SK-N-SH (cell line): Measurements from ENCODE around the gene ZNF865. TPM values are rescaled to one million over a fixed set of nuclear protein-coding genes. Genes with fewer than 3 reads are reported as not detected.
A peak's percentile ranks its signal among the peaks of the same experiment; 100 is the strongest.

Source experiments
- CTCF ChIA-PET: fragments of 300-600, 350-600 bp; formaldehyde crosslinking; extraction: SDS; loops from one replicate; lab custom pipeline; 2021; lab: Yijun Ruan, JAX
- POLR2A ChIA-PET: fragments of 350-600 bp; sonication (Branson Sonifier 250); formaldehyde crosslinking; extraction: SDS; loops from one replicate; lab custom pipeline; 2020; ENCODE audit warnings: antibody characterized with exemption, inconsistent platforms; lab: Yijun Ruan, JAX
- DNase-seq: peaks from one replicate; pipeline ENCODE4 v3.0.0; 2012
- H2AFZ ChIP-seq: fragments of 200-600 bp; sonication (generic); 2 replicates; pipeline ENCODE4 v1.8.1; 2016; ENCODE audit warnings: antibody characterized with exemption, mild to moderate bottlenecking, low read depth
- H3F3A ChIP-seq: fragments of 200-600 bp; sonication (generic); replicated peaks from 2 replicates; pipeline ENCODE3; 2016; ENCODE audit warnings: antibody characterized with exemption, mild to moderate bottlenecking; ENCODE audit not compliant: insufficient read depth
- H3K27ac ChIP-seq, 2 experiments: fragments of 200-500 bp in 1 of 2; fragments of 200-600 bp in 1 of 2; sonication (Bioruptor generic) in 1 of 2; sonication (generic), shearing (Covaris generic) in 1 of 2; 2 replicates each; pipeline versions ENCODE4 v1.5.1 to v1.6.1; 2014 to 2016; ENCODE audit warnings: low read depth in 2 of 2, inconsistent platforms in 1 of 2, low read length in 1 of 2, mild to moderate bottlenecking in 1 of 2, mixed read lengths in 1 of 2
- H3K27me3 ChIP-seq: fragments of 200-600 bp; sonication (generic), shearing (Covaris generic); 2 replicates; pipeline ENCODE4 v1.6.1; 2016; ENCODE audit warnings: mixed run types; ENCODE audit not compliant: insufficient read depth
- H3K36me3 ChIP-seq, 2 experiments: fragments of 200-500 bp in 1 of 2; fragments of 200-600 bp in 1 of 2; sonication (Bioruptor generic) in 1 of 2; sonication (generic) in 1 of 2; replicated peaks in 1 of 2; 2 replicates each; pipeline versions ENCODE3 to v1.5.1; 2014 to 2016; ENCODE audit warnings: low read length in 1 of 2, mild to moderate bottlenecking in 1 of 2; ENCODE audit not compliant: insufficient read depth in 2 of 2, control insufficient read depth in 1 of 2
- H3K4me1 ChIP-seq, 2 experiments: fragments of 200-500 bp in 1 of 2; fragments of 200-600 bp in 1 of 2; sonication (Bioruptor generic) in 1 of 2; sonication (generic), shearing (Covaris generic) in 1 of 2; 2 replicates each; pipeline versions ENCODE4 v1.5.1 to v1.6.1; 2014 to 2016; ENCODE audit warnings: low read depth in 1 of 2, low read length in 1 of 2, mixed run types in 1 of 2; ENCODE audit not compliant: insufficient read depth in 2 of 2, control insufficient read depth in 1 of 2
- H3K4me2 ChIP-seq: fragments of 200-600 bp; sonication (generic), shearing (Covaris generic); 2 replicates; pipeline ENCODE4 v1.6.1; 2017; ENCODE audit warnings: mixed run types
- H3K4me3 ChIP-seq, 2 experiments: fragments of 200-500 bp in 1 of 2; fragments of 200-600 bp in 1 of 2; sonication (Bioruptor generic) in 1 of 2; sonication (generic), shearing (Covaris generic) in 1 of 2; 2 replicates each; pipeline versions ENCODE4 v1.5.1 to v1.8.1; 2014 to 2016; ENCODE audit warnings: low read depth in 2 of 2, inconsistent platforms in 1 of 2, low read length in 1 of 2, mild to moderate bottlenecking in 1 of 2, mixed read lengths in 1 of 2, moderate library complexity in 1 of 2
- H3K79me2 ChIP-seq: fragments of 200-600 bp; sonication (generic); 2 replicates; pipeline ENCODE4 v1.8.1; 2017; ENCODE audit warnings: mild to moderate bottlenecking; ENCODE audit not compliant: insufficient read depth
- H3K9ac ChIP-seq: fragments of 200-600 bp; sonication (generic); 2 replicates; pipeline ENCODE4 v1.6.1; 2017; ENCODE audit warnings: mixed run types
- H3K9me2 ChIP-seq: fragments of 200-600 bp; sonication (generic); 2 replicates; pipeline ENCODE4 v1.6.1; 2017; ENCODE audit warnings: mixed run types
- H3K9me3 ChIP-seq: fragments of 200-600 bp; sonication (generic); 2 replicates; pipeline ENCODE4 v1.6.1; 2017; ENCODE audit warnings: mixed run types, mild to moderate bottlenecking, moderate library complexity
- H4K20me1 ChIP-seq: fragments of 200-600 bp; sonication (generic); 2 replicates; pipeline ENCODE4 v1.6.1; 2017; ENCODE audit warnings: mild to moderate bottlenecking, mixed run types; ENCODE audit not compliant: insufficient read depth
- CHD2 ChIP-seq: fragments of 150-350 bp; IDR thresholded peaks from 2 replicates; pipeline ENCODE4 v1.6.1; 2018; ENCODE audit warnings: low read length; ENCODE audit not compliant: partially characterized antibody
- EP300 ChIP-seq, 2 experiments: IDR thresholded peaks; 2 replicates each; pipeline versions ENCODE4 v1.4.0 to v1.6.1; 2012; ENCODE audit warnings: borderline replicate concordance in 1 of 2, low read depth in 1 of 2, low read length in 1 of 2
- EZH2phosphoT487 ChIP-seq: fragments of 200-600 bp; sonication (generic); IDR thresholded peaks from 2 replicates; pipeline ENCODE4 v1.6.1; 2017; ENCODE audit warnings: low read depth, mixed run types, mild to moderate bottlenecking, antibody characterized with exemption, moderate library complexity, borderline replicate concordance
- FOSL2 ChIP-seq: IDR thresholded peaks from 2 replicates; pipeline ENCODE4 v1.4.0; 2012; ENCODE audit warnings: low read depth, mild to moderate bottlenecking, moderate library complexity, borderline replicate concordance
- FOXJ3 ChIP-seq: sonication (generic); formaldehyde crosslinking; IDR thresholded peaks from 2 replicates; pipeline ENCODE4 v1.5.1; 2020; ENCODE audit warnings: mild to moderate bottlenecking, missing genetic modification reagents
- FOXM1 ChIP-seq: IDR thresholded peaks from 2 replicates; pipeline ENCODE4 v1.4.0; 2012; ENCODE audit warnings: low read depth, mild to moderate bottlenecking
- IRF3 ChIP-seq: fragments of 150-350 bp; IDR thresholded peaks from 2 replicates; pipeline ENCODE4 v1.6.1; 2016; ENCODE audit warnings: mild to moderate bottlenecking, low read depth, low read length
- JUND ChIP-seq: IDR thresholded peaks from 2 replicates; pipeline ENCODE4 v1.4.0; 2012
- MAX ChIP-seq: IDR thresholded peaks from 2 replicates; pipeline ENCODE4 v1.4.0; 2012; ENCODE audit warnings: low read depth
- MEF2A ChIP-seq: IDR thresholded peaks from 2 replicates; pipeline ENCODE4 v1.4.0; 2012; ENCODE audit warnings: low read depth, borderline replicate concordance
- MXI1 ChIP-seq: IDR thresholded peaks from 2 replicates; pipeline ENCODE4 v1.6.1; 2012; ENCODE audit warnings: mild to moderate bottlenecking, low read depth, low read length, improper control_type of control experiment
- NFIC ChIP-seq: IDR thresholded peaks from 2 replicates; pipeline ENCODE4 v1.4.0; 2012; ENCODE audit warnings: borderline replicate concordance
- PBX3 ChIP-seq: IDR thresholded peaks from 2 replicates; pipeline ENCODE4; 2012
- RAD21 ChIP-seq: IDR thresholded peaks from 2 replicates; pipeline ENCODE4 v1.6.1; 2012; ENCODE audit warnings: mild to moderate bottlenecking, low read length
- REST ChIP-seq: IDR thresholded peaks from 2 replicates; pipeline ENCODE4 v1.6.1; 2012; ENCODE audit warnings: mild to moderate bottlenecking, low read depth, low read length, moderate library complexity
- TAF1 ChIP-seq: IDR thresholded peaks from 2 replicates; pipeline ENCODE4 v1.6.1; 2012; ENCODE audit warnings: low read depth, mild to moderate bottlenecking, low read length, moderate library complexity, borderline replicate concordance
- TEAD4 ChIP-seq: IDR thresholded peaks from 2 replicates; pipeline ENCODE4 v1.4.0; 2012; ENCODE audit warnings: mild to moderate bottlenecking, borderline replicate concordance; ENCODE audit not compliant: insufficient read depth
- USF1 ChIP-seq: IDR thresholded peaks from 2 replicates; pipeline ENCODE4 v1.4.0; 2012; ENCODE audit warnings: low read depth, borderline replicate concordance
- USF2 ChIP-seq: fragments of 150-350 bp; IDR thresholded peaks from 2 replicates; pipeline ENCODE4 v1.6.1; 2017; ENCODE audit warnings: antibody characterized with exemption, low read length, low read depth, borderline replicate concordance
- ZBTB33 ChIP-seq: IDR thresholded peaks from 2 replicates; pipeline ENCODE4 v1.4.0; 2012; ENCODE audit warnings: low read depth, borderline replicate concordance
- WGBS: methylation state at CpG from one replicate; pipeline ENCODE4 v1.1.6; 2017; ENCODE audit warnings: low lambda C conversion rate; 5-methylcytosine and 5-hydroxymethylcytosine counted together
- polyA plus RNA-seq, 3 experiments: library from polyadenylated mRNA; depleted of rRNA; stranded (reverse); fragments of >200 nt; gene quantifications; 2 replicates each; pipeline ENCODE4 v1.2.3, GENCODE V29; 2012

The ZNF865 gene
- polyA plus RNA-seq (2012; rRNA removed) = 3.4 and 5.0 TPM in 2 replicates
- polyA plus RNA-seq (2012; cell fraction: cytosol; rRNA removed) = 2.7 and 5.2 TPM in 2 replicates
- 11.7 and 16.2 TPM in 2 replicates for polyA plus RNA-seq (2012; cell fraction: nucleus; rRNA removed)

- CTCF ChIA-PET = interaction anchor here (0.6 to 3.5 kb wide), 31 partner anchors 13 to 1665 kb away, joined by 3 to 31 read pairs (median 4); partner anchors contain the start of genes ZNF579, ZNF581, ZNF628 and ZNF784
- peak within 1 kb of the TSS; percentile 71 for H2AFZ ChIP-seq
- H3K27me3 ChIP-seq = no peaks in the 10 kb centered on the region
- peak within 1 kb of the TSS; percentile 93 for H3K9ac ChIP-seq
- H3K4me2 ChIP-seq = peak within 1 kb of the TSS; percentile 96
- H3K4me3 ChIP-seq = peak within 1 kb of the TSS; percentile 88 to 93
- H4K20me1 ChIP-seq = peaks cover 35% of the 10 kb centered on the region; the same call in 1 of the 2 replicates
- peaks cover 9 to 24% of the 10 kb centered on the region in 2 experiments for H3K36me3 ChIP-seq
- POLR2A ChIA-PET = interaction anchor here (0.5 to 2.0 kb wide), 7 partner anchors 13 to 119 kb away, joined by 3 to 10 read pairs (median 3); partner anchors contain the start of genes ZNF579 and ZNF784
- DNase-seq = peak; percentile 82
- H3F3A ChIP-seq = peaks cover 22% of the 10 kb centered on the region
- peaks cover 3 to 18% of the 10 kb centered on the region in 2 experiments; a peak in 3 of 4 replicates for H3K4me1 ChIP-seq
- peaks cover 61% of the 10 kb centered on the region for H3K79me2 ChIP-seq
- no peaks in the 10 kb centered on the region for H3K9me2 ChIP-seq
- peak within 1 kb of the TSS; percentile 95 to 97 for H3K27ac ChIP-seq
- H3K9me3 ChIP-seq = no peaks in the 10 kb centered on the region
- WGBS = under 1% methylated on average over 20 of the region's 44 CpGs
- TF ChIP-seq TEAD4 (no peak), JUND (no peak), RAD21 (peak; percentile 76), CHD2 (no peak), MEF2A (no peak), FOXM1 (no peak), NFIC (no peak), MXI1 (peak; percentile 49; the same call in 1 of the 2 replicates), PBX3 (no peak), EP300 (IDR thresholded peaks at IDR 0.05; ENCODE audit: borderline replicate concordance in 1 of 2, low read depth in 1 of 2, low read length in 1 of 2) (no peak), FOXJ3 (no peak), EZH2phosphoT487 (no peak), ZBTB33 (0 out of 2 replicates have a peak, but pooled peaks have one; percentile 0), FOSL2 (no peak), REST (no peak), IRF3 (no peak), USF2 (no peak), TAF1 (peak; percentile 37; the same call in 1 of the 2 replicates), MAX (peak; percentile 57; the same call in 1 of the 2 replicates), USF1 (no peak)
These were observed at the start of gene ZNF865 for GRCh38 chr19:55605637-55606470. Gene ZNF865 (plus strand): TSS chr19:55605647. CDS start chr19:55613619, 7,972 bp downstream.
